HEK293 (cell line): ENCODE data around the gene SLC38A10.

Source experiments
- CTCF ChIA-PET: fragments of 350-600 bp; formaldehyde crosslinking; extraction: SDS; loops from one replicate; lab custom pipeline; 2021; ENCODE audit warnings: antibody characterized with exemption; lab: Yijun Ruan, JAX
- POLR2A ChIA-PET: fragments of 300-600 bp; formaldehyde crosslinking; extraction: SDS; loops from one replicate; lab custom pipeline; 2020; ENCODE audit warnings: antibody characterized with exemption, inconsistent platforms; lab: Yijun Ruan, JAX
- H3K27ac ChIP-seq: fragments of 200-500 bp; sonication (Bioruptor generic); 2 replicates; pipeline ENCODE4 v1.5.1; 2014; ENCODE audit warnings: low read depth, low read length, control low read depth, inconsistent platforms; ENCODE audit errors: extremely low read depth
- H3K36me3 ChIP-seq, 2 experiments: fragments of 200-500 bp in 1 of 2; sonication (Bioruptor generic) in 1 of 2; 1 replicate in 1 of 2; 2 replicates in 1 of 2; pipeline ENCODE4 v1.5.1; 2014 to 2017; ENCODE audit warnings: inconsistent platforms in 2 of 2, low read length in 2 of 2; ENCODE audit not compliant: control insufficient read depth in 2 of 2, insufficient read depth in 1 of 2
- H3K4me1 ChIP-seq: fragments of 200-500 bp; sonication (Bioruptor generic); 2 replicates; pipeline ENCODE4 v1.5.1; 2014; ENCODE audit warnings: mild to moderate bottlenecking, low read length, inconsistent platforms; ENCODE audit not compliant: control insufficient read depth, insufficient read depth
- H3K4me3 ChIP-seq: 2 replicates; pipeline ENCODE4 v1.5.1; 2011; ENCODE audit warnings: low read depth, mild to moderate bottlenecking, control low read depth, low read length, moderate library complexity
- H3K9me3 ChIP-seq: fragments of 200-500 bp; sonication (Bioruptor generic); 2 replicates; pipeline ENCODE4 v1.5.1; 2014; ENCODE audit warnings: low read depth, low read length, inconsistent platforms; ENCODE audit not compliant: control insufficient read depth, insufficient read depth
- IKZF3 ChIP-seq: fragments of 450-650 bp; IDR thresholded peaks from 2 replicates; pipeline ENCODE4 v1.5.0; 2018; ENCODE audit warnings: missing biosample characterization, mild to moderate bottlenecking, missing genetic modification characterization, moderate library complexity
- KLF17 ChIP-seq: fragments of 450-650 bp; formaldehyde crosslinking; IDR thresholded peaks from 2 replicates; pipeline ENCODE4 v1.5.1; 2016; ENCODE audit warnings: missing biosample characterization, missing genetic modification characterization
- KLF9 ChIP-seq: fragments of 450-650 bp; formaldehyde crosslinking; IDR thresholded peaks from 2 replicates; pipeline ENCODE4 v1.5.1; 2016; ENCODE audit warnings: missing biosample characterization, missing genetic modification characterization, low read depth
- PATZ1 ChIP-seq: fragments of 450-650 bp; formaldehyde crosslinking; IDR thresholded peaks from 2 replicates; pipeline ENCODE4 v1.5.1; 2016; ENCODE audit warnings: missing biosample characterization, missing genetic modification characterization
- PRDM10 ChIP-seq: fragments of 450-650 bp; formaldehyde crosslinking; IDR thresholded peaks from 2 replicates; pipeline ENCODE4 v1.5.1; 2016; ENCODE audit warnings: missing biosample characterization, missing genetic modification characterization
- REPIN1 ChIP-seq: fragments of 450-650 bp; formaldehyde crosslinking; IDR thresholded peaks from 2 replicates; pipeline ENCODE4 v1.5.1; 2017; ENCODE audit warnings: missing biosample characterization, missing genetic modification characterization, low read depth
- WT1 ChIP-seq: fragments of 450-650 bp; formaldehyde crosslinking; IDR thresholded peaks from 2 replicates; pipeline ENCODE4 v1.5.1; 2016; ENCODE audit warnings: missing biosample characterization, missing genetic modification characterization
- ZBTB1 ChIP-seq: fragments of 450-650 bp; formaldehyde crosslinking; IDR thresholded peaks from 2 replicates; pipeline ENCODE4 v1.5.1; 2016; ENCODE audit warnings: missing biosample characterization, missing genetic modification characterization
- ZBTB17 ChIP-seq: fragments of 450-650 bp; formaldehyde crosslinking; IDR thresholded peaks from 2 replicates; pipeline ENCODE4 v1.5.1; 2016; ENCODE audit warnings: missing biosample characterization, missing genetic modification characterization
- ZBTB20 ChIP-seq: fragments of 450-650 bp; formaldehyde crosslinking; IDR thresholded peaks from 2 replicates; pipeline ENCODE4 v1.5.1; 2016; ENCODE audit warnings: missing biosample characterization, missing genetic modification characterization
- ZBTB6 ChIP-seq: fragments of 450-650 bp; formaldehyde crosslinking; IDR thresholded peaks from 2 replicates; pipeline ENCODE4 v1.5.1; 2017; ENCODE audit warnings: missing biosample characterization, missing genetic modification characterization
- ZNF146 ChIP-seq: fragments of 450-650 bp; formaldehyde crosslinking; IDR thresholded peaks from 2 replicates; pipeline ENCODE4 v1.5.1; 2016; ENCODE audit warnings: missing biosample characterization, missing genetic modification characterization
- ZNF335 ChIP-seq: fragments of 450-650 bp; formaldehyde crosslinking; conservative IDR thresholded peaks from 2 replicates; pipeline ENCODE4 v1.5.1; 2016; ENCODE audit warnings: missing biosample characterization, missing genetic modification characterization
- ZNF341 ChIP-seq: fragments of 450-650 bp; formaldehyde crosslinking; IDR thresholded peaks from 2 replicates; pipeline ENCODE4; 2016; ENCODE audit warnings: low read depth, missing biosample characterization, missing genetic modification characterization
- ZNF366 ChIP-seq: fragments of 450-650 bp; formaldehyde crosslinking; conservative IDR thresholded peaks from 2 replicates; pipeline ENCODE4 v1.5.1; 2016; ENCODE audit warnings: missing biosample characterization, missing genetic modification characterization
- ZNF423 ChIP-seq: fragments of 450-650 bp; formaldehyde crosslinking; IDR thresholded peaks from 2 replicates; pipeline ENCODE4 v1.5.1; 2016; ENCODE audit warnings: missing biosample characterization, missing genetic modification characterization
- ZNF513 ChIP-seq: fragments of 450-650 bp; IDR thresholded peaks from 2 replicates; pipeline ENCODE4 v1.5.1; 2018; ENCODE audit warnings: missing biosample characterization, missing genetic modification characterization
- ZNF629 ChIP-seq: fragments of 450-650 bp; formaldehyde crosslinking; IDR thresholded peaks from 2 replicates; pipeline ENCODE4 v1.5.1; 2017; ENCODE audit warnings: missing biosample characterization, missing genetic modification characterization
- ZNF654 ChIP-seq: fragments of 450-650 bp; formaldehyde crosslinking; IDR thresholded peaks from 2 replicates; pipeline ENCODE4 v1.5.1; 2016; ENCODE audit warnings: low read depth, missing biosample characterization, missing genetic modification characterization
- TF ChIP-seq, protein P1 (sequence below): fragments of 450-650 bp; formaldehyde crosslinking; IDR thresholded peaks from 2 replicates; pipeline ENCODE4 v1.5.1; 2016; ENCODE audit warnings: missing biosample characterization, missing genetic modification characterization
- TF ChIP-seq, protein P2 (sequence below): fragments of 450-650 bp; formaldehyde crosslinking; conservative IDR thresholded peaks from 2 replicates; pipeline ENCODE4 v1.5.1; 2016; ENCODE audit warnings: low read depth, missing biosample characterization, missing genetic modification characterization

The SLC38A10 gene

GRCh38 chr17:81254955-81255717, 40.0 kb downstream of the SLC38A10 start:
- Histone ChIP-seq H3K27ac (no peak overlapping the region), H3K9me3 (no peaks in the 10 kb centered on the region), H3K36me3 (peaks cover 0 to 63% of the 10 kb centered on the region in 2 experiments; a peak in 2 of 3 replicates), H3K4me3 (no peak overlapping the region), H3K4me1 (peaks cover 4% of the 10 kb centered on the region; the same call in 1 of the 2 replicates)
- CTCF ChIA-PET: interaction anchor here (0.6 to 3.4 kb wide), 19 partner anchors 16 to 345 kb away, joined by 3 to 28 read pairs (median 4); partner anchors contain the start of genes NDUFAF8, SLC38A10 and TEPSIN
- POLR2A ChIA-PET: interaction anchor here (0.6 to 2.1 kb wide), 3 partner anchors 140 to 839 kb away, joined by 6 to 7 read pairs (median 6); partner anchors contain the start of gene BAHCC1
- no peak for TF ChIP-seq ZNF366 (tag by site-specific recombination)
- TF ChIP-seq, protein P1, sequence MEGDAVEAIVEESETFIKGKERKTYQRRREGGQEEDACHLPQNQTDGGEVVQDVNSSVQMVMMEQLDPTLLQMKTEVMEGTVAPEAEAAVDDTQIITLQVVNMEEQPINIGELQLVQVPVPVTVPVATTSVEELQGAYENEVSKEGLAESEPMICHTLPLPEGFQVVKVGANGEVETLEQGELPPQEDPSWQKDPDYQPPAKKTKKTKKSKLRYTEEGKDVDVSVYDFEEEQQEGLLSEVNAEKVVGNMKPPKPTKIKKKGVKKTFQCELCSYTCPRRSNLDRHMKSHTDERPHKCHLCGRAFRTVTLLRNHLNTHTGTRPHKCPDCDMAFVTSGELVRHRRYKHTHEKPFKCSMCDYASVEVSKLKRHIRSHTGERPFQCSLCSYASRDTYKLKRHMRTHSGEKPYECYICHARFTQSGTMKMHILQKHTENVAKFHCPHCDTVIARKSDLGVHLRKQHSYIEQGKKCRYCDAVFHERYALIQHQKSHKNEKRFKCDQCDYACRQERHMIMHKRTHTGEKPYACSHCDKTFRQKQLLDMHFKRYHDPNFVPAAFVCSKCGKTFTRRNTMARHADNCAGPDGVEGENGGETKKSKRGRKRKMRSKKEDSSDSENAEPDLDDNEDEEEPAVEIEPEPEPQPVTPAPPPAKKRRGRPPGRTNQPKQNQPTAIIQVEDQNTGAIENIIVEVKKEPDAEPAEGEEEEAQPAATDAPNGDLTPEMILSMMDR (tag by site-specific recombination): peak; percentile 66
- 0 out of 2 replicates have a peak, but pooled peaks have one; percentile 20 for TF ChIP-seq ZNF629
- TF ChIP-seq ZNF341: 0 out of 2 replicates have a peak, but pooled peaks have one; percentile 13
- TF ChIP-seq IKZF3 (tag by site-specific recombination): peak; percentile 88
- peak; percentile 21; the same call in 1 of the 2 replicates for TF ChIP-seq ZNF335
- peak; percentile 27; the same call in 1 of the 2 replicates for TF ChIP-seq KLF17 (tag by site-specific recombination)
- peak; percentile 72; the same call in 1 of the 2 replicates for TF ChIP-seq ZBTB20 (tag by site-specific recombination)
- TF ChIP-seq ZNF146 (tag by site-specific recombination): no peak
- TF ChIP-seq ZNF423 (tag by site-specific recombination): peak; percentile 67; the same call in 1 of the 2 replicates
- no peak for TF ChIP-seq PRDM10
- TF ChIP-seq WT1 (tag by site-specific recombination): peak; percentile 10; the same call in 1 of the 2 replicates
- peak; percentile 35 for TF ChIP-seq ZBTB17 (tag by site-specific recombination)
- TF ChIP-seq, protein P2, sequence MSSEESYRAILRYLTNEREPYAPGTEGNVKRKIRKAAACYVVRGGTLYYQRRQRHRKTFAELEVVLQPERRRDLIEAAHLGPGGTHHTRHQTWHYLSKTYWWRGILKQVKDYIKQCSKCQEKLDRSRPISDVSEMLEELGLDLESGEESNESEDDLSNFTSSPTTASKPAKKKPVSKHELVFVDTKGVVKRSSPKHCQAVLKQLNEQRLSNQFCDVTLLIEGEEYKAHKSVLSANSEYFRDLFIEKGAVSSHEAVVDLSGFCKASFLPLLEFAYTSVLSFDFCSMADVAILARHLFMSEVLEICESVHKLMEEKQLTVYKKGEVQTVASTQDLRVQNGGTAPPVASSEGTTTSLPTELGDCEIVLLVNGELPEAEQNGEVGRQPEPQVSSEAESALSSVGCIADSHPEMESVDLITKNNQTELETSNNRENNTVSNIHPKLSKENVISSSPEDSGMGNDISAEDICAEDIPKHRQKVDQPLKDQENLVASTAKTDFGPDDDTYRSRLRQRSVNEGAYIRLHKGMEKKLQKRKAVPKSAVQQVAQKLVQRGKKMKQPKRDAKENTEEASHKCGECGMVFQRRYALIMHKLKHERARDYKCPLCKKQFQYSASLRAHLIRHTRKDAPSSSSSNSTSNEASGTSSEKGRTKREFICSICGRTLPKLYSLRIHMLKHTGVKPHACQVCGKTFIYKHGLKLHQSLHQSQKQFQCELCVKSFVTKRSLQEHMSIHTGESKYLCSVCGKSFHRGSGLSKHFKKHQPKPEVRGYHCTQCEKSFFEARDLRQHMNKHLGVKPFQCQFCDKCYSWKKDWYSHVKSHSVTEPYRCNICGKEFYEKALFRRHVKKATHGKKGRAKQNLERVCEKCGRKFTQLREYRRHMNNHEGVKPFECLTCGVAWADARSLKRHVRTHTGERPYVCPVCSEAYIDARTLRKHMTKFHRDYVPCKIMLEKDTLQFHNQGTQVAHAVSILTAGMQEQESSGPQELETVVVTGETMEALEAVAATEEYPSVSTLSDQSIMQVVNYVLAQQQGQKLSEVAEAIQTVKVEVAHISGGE: peak; percentile 52
- TF ChIP-seq ZNF654 (tag by site-specific recombination): peak; percentile 18
- peak; percentile 95 for TF ChIP-seq ZBTB6 (tag by site-specific recombination)
- TF ChIP-seq ZNF513 (tag by site-specific recombination): no peak
- TF ChIP-seq REPIN1 (tag by site-specific recombination): no peak
- TF ChIP-seq KLF9 (tag by site-specific recombination): peak; percentile 54; the same call in 1 of the 2 replicates
- TF ChIP-seq PATZ1: 0 out of 2 replicates have a peak, but pooled peaks have one; percentile 33
- no peak for TF ChIP-seq ZBTB1 (tag by site-specific recombination)
